Measurements from ENCODE around the gene HOXB6. TPM values are rescaled to one million over a fixed set of nuclear protein-coding genes. Genes with fewer than 3 reads are reported as not detected.
A peak's percentile ranks its signal among the peaks of the same experiment; 100 is the strongest.

HOXB6 gene
- total and polyA plus RNA-seq, 2 donors: 3.1 to 4.0 TPM

DNA sequence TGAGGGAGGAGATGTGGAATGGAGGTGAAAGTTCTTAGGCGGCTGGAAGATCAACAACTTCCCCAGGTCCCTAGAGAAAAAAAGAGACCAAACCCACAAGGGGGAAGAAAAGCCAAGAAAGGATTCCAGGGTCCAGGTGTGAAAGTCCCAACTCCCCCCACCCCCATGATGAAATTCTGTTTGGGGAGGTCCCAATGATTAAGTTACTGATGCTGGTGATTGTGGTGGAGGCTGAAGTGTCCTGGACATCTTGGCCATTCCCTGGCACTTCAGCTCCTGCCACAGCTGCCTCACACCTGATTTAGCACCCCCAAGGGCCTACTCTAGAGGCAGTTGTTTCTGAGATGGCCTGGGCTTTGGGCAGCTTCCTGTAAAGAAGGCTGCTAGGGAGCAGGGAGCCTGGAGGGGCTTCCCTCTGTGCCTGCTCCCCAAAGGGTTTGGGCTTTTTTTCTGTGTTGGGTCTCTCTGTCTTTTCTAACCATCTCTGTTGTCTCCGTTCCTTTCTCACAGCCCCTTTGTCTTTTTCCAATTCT lies 39.7 kb downstream of the HOXB6 start:
- H3K4me3 ChIP-seq (ENCODE audit: low read depth, low read length): no peak overlapping the region
- peaks cover 4% of the 10 kb centered on the region for H3K4me1 ChIP-seq (ENCODE audit: insufficient read depth)
- WGBS: 68% methylated on average over 2 of the region's 2 CpGs
- H3K36me3 ChIP-seq (ENCODE audit: insufficient read depth): no peaks in the 10 kb centered on the region
- H3K27ac ChIP-seq (ENCODE audit: low read depth): no peak overlapping the region
- no peak for DNase-seq (ENCODE audit: extremely low spot score)

DNA sequence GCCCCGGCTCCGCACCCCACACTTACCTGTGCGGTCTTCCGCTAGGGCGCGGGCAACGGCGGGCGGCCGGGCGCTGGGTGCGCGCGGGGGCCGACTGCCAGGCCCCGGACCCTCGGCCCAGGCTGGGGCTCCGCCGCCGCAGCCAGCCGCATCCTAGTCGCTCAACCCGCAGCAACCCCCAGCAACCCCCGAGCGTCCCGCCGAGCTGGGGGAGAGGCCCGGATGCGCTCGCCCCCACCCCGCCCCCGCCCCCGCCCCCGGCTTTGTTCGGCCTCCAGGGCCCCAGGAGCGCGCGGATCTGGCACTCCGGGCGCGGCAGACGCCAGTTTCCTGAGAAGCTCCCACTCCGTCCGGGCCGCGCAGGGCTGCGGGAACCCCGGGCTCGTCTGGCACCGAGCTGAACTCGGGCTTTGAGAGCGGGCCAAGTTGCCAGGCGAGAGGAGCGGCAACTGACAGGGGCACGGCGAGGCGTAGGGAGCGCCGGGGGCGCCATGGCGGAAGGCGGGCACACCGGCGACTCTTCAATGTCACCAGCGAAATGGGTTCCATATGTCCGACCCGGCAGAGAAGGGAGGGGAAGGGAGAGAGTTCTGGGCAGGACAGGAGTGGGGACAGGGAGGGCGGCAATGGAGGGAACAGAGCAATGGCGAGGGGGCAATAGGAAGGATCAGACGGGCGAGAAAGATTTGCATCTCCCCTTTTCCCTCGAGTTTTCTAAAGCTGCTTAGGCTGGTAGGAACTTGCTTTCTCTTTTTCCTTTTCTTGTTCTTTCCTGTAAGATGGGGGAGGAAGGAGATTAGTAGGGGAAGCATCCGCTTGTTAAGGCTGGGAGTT lies 40.4 kb downstream of the HOXB6 start:
- WGBS: 9% methylated on average over 73 of the region's 73 CpGs
- no peaks in the 10 kb centered on the region for H3K36me3 ChIP-seq (ENCODE audit: insufficient read depth)
- H3K4me3 ChIP-seq (ENCODE audit: low read depth, low read length): peak overlapping the region; percentile 22
- H3K4me1 ChIP-seq (ENCODE audit: insufficient read depth): peaks cover 4% of the 10 kb centered on the region
- peak overlapping the region; percentile 64 for H3K27ac ChIP-seq (ENCODE audit: low read depth)
- DNase-seq (ENCODE audit: extremely low spot score): no peak

DNA sequence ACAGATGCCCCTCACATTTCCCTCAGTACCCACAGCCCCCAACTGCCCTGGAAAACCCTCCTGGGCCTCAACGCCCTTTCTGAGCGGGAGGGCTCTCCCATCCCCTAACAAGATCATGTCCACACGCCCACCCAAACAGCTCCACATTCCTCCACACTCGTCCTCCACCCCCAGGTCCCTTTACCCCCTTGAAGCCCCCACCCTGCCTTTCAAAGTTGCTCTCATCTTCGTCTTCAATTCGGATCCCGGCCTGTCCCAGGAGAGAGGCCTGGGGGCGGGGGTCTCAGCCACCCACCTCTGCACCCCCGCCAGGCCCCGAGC lies 41.0 kb downstream of the HOXB6 start:
- Histone ChIP-seq H3K4me3 (ENCODE audit: low read depth, low read length) (peak overlapping the region; percentile 22), H3K36me3 (ENCODE audit: insufficient read depth) (no peaks in the 10 kb centered on the region), H3K27ac (ENCODE audit: low read depth) (no peak overlapping the region), H3K4me1 (ENCODE audit: insufficient read depth) (peaks cover 4% of the 10 kb centered on the region)
- DNase-seq (ENCODE audit: extremely low spot score): no peak
- 41% methylated on average over 10 of the region's 10 CpGs for WGBS

DNA sequence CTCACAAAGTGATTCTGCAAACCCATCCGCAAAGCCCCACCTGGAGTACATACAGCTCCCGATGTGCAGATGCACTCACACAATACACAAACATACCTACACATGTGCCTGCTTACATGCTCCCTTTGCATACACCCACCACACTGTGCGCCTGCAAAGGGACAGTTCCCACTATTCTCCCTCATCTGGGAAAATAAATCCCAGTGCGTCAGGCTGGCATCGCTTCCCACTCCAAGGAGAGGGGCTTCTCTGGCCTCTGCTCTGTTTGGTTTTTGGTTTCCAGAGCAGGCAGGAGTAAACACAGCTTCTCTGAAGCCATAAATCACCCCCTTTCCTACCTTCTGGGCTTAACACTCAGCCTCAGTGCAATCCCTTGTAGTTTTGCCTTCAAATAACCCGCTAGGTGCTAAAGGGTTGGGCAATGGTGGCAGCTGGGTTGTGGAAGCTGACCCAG lies 41.4 kb downstream of the HOXB6 start:
- Histone ChIP-seq H3K4me1 (ENCODE audit: insufficient read depth) (peaks cover 4% of the 10 kb centered on the region), H3K27ac (ENCODE audit: low read depth) (no peak overlapping the region)
- 56% methylated on average over 6 of the region's 6 CpGs for WGBS

DNA sequence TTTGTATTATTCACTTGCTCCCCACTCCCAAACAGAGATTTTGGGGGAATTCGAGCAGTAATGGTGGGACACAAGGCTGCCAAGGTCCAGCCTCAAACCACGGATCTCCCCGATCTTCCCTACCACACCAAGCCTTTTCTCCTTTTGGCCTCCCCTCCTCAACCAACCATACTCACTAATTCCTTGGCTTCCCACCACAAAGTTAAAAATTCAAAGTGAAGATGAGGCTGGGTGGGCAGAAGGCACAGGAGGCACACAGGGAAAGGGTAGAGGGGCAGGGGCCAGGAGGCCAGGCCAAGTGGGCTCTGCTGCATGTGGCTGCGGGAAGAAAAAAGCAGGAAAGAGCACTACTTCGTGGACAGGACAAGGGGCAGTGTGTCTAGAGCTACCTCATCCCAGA lies 41.9 kb downstream of the HOXB6 start:
- no peak overlapping the region for H3K27ac ChIP-seq (ENCODE audit: low read depth)
- peaks cover 4% of the 10 kb centered on the region for H3K4me1 ChIP-seq (ENCODE audit: insufficient read depth)
- WGBS: 68% methylated on average over 5 of the region's 5 CpGs
- no peaks in the 10 kb centered on the region for H3K36me3 ChIP-seq (ENCODE audit: insufficient read depth)
- H3K4me3 ChIP-seq (ENCODE audit: low read depth, low read length): no peak overlapping the region
- no peak for DNase-seq (ENCODE audit: extremely low spot score)

More for the DNA sequence above, 41.4 kb downstream of the HOXB6 start:
- no peaks in the 10 kb centered on the region for H3K36me3 ChIP-seq (ENCODE audit: insufficient read depth)
- H3K4me3 ChIP-seq (ENCODE audit: low read depth, low read length): no peak overlapping the region
- no peak for DNase-seq (ENCODE audit: extremely low spot score)

DNA sequence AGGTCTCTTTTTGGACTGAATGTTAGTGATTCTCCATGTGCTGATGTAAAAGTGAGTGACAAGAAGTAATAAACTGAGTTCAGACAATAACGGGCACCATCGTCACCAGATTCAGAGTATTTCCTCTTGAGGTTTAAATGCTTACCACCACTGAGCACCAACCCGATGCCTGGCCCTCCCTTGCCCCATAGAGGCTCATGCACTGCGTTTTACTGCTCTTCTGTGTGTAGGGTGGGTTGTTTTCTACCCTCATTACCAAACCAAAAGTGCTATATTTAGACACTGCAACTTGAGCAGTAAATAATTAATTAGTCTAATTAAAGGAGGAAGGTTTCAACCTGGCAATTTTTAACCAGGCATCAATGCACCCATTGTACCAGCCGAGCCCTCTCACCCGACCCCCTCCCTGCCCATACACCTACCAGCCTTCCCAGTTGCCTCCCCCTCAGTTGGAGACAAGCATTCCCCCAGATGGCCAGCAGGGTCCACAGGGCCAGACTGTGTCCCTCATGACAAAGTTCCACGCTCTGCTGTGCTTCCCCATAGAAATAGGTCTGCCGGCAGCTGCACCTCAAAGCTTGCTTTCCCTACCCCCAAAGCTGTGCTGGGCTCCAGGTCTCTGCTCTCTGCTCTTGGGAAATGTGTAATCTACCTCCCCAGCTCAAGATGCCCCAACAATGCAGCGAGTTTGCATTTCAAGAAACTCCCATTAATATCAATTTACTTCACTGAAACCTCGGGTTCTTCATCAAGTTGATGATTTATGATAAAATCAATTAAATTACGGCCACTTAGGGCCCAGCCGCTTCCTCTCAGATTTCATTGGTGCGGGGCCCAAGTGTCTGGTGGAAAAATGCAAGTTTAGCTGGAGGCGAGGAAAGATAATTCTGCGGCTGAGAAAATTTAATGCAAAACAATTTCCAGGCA lies 42.6 kb downstream of the HOXB6 start:
- no peaks in the 10 kb centered on the region for H3K36me3 ChIP-seq (ENCODE audit: insufficient read depth)
- WGBS: 69% methylated on average over 15 of the region's 15 CpGs
- no peak overlapping the region for H3K4me3 ChIP-seq (ENCODE audit: low read depth, low read length)
- peak overlapping the region; percentile 34 for H3K27ac ChIP-seq (ENCODE audit: low read depth)
- peaks cover 4% of the 10 kb centered on the region for H3K4me1 ChIP-seq (ENCODE audit: insufficient read depth)
- no peak for DNase-seq (ENCODE audit: extremely low spot score)

DNA sequence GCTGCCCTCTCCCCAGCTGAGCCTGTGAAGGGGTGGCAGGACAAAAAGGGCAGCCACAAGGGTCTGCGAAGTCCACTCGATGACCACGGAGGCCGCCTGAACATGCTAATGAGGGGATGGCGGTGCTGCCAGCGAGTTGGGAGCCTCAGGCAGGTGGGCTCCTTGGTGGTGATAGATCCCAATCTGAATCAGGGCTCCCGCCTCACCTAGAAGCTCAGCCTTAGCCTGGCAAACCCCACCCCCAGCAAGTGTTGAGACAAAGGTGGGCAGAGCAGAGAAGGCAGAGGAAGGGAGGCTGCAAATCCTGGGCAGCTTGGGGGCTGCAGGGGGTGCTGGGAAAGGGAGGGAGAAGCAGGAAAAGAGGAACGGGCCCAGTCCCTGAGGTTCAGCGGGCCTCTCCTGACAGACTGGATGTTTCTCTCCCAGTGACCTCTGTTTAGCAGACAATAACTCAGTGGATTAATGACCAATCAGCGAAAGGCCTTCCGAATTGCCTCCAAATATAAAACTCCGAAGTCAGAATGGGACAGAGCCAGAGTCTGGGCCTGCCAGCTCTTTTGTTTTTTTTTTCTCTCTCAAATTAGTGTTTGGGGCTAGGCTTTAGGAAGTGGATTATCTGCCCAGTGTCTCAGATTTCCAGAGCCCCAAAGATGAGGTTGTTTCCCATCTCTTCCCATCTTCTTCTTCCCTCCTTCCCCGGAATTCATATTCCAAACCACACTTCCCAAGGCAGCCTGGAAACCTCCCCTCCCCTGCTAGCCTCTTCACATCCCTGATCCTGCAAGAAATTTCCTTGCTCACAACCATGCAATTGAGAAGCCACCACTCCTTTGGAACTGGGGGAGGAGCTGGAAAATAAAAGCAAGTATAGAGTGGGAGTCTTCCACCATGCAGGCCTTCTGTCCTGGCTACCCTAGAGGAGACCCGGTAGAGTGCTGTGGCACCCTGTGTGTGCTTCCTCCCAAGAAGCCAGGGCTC lies 44.7 kb downstream of the HOXB6 start:
- Histone ChIP-seq H3K36me3 (ENCODE audit: insufficient read depth) (no peaks in the 10 kb centered on the region), H3K27ac (ENCODE audit: low read depth) (no peak overlapping the region), H3K4me3 (ENCODE audit: low read depth, low read length) (no peak overlapping the region), H3K4me1 (ENCODE audit: insufficient read depth) (peaks cover 4% of the 10 kb centered on the region)
- no peak for DNase-seq (ENCODE audit: extremely low spot score)
- WGBS: 67% methylated on average over 14 of the region's 14 CpGs

DNA sequence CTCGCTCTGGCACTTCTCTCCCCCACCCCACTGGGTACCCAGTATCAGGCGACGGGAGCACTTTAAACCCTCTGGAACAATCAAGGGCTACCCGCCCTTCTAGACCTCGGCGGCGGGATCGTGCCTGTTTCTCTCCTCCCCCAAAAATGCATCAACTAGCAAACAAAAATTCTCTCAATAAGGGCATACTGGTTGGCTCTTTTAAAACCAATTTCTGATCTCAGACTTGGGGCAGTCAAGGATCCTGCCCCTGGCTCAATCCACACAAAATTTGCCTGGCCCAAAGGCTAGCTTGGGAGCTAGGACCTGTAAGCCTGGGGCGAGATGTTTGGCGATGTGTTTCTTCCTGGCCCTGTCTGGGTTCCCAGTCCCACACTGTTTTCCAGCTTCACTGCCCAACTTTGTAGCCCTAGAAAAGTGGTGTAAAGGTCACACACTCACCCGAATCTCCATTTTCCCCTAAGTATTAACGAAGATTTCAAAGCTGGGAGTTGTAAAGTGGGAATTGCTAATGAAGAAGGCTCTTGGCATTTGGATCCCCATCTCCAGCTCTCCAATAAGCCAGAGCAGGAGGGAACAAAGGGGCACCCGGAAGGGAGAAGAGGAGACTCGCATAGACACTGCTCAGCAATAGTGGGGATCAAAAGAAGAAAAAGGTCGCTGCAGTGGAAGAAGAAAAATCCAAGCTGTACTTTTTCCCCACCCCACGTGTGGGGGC lies 45.5 kb downstream of the HOXB6 start:
- Histone ChIP-seq H3K4me3 (ENCODE audit: low read depth, low read length) (no peak overlapping the region), H3K27ac (ENCODE audit: low read depth) (no peak overlapping the region), H3K36me3 (ENCODE audit: insufficient read depth) (no peaks in the 10 kb centered on the region), H3K4me1 (ENCODE audit: insufficient read depth) (peaks cover 2% of the 10 kb centered on the region)
- no peak for DNase-seq (ENCODE audit: extremely low spot score)
- WGBS: 74% methylated on average over 16 of the region's 16 CpGs

DNA sequence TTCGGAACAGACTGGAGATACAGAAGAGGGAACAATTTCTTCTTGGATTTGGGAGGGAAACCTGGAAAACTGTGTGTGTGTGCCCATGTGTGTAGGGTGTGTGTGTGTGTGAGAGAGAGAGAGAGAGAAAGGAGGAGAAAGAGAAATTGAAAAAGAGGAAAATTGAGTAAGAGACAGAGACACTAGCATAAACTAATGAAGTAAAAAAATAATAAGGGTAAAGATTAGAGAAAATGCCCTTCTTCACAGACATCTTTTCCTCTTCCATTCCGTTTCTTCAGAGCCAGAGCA lies 46.0 kb downstream of the HOXB6 start:
- no peak for DNase-seq (ENCODE audit: extremely low spot score)
- no peaks in the 10 kb centered on the region for H3K36me3 ChIP-seq (ENCODE audit: insufficient read depth)
- WGBS: 82% methylated on average over 2 of the region's 2 CpGs
- peaks cover 2% of the 10 kb centered on the region for H3K4me1 ChIP-seq (ENCODE audit: insufficient read depth)
- no peak overlapping the region for H3K27ac ChIP-seq (ENCODE audit: low read depth)
- H3K4me3 ChIP-seq (ENCODE audit: low read depth, low read length): no peak overlapping the region

DNA sequence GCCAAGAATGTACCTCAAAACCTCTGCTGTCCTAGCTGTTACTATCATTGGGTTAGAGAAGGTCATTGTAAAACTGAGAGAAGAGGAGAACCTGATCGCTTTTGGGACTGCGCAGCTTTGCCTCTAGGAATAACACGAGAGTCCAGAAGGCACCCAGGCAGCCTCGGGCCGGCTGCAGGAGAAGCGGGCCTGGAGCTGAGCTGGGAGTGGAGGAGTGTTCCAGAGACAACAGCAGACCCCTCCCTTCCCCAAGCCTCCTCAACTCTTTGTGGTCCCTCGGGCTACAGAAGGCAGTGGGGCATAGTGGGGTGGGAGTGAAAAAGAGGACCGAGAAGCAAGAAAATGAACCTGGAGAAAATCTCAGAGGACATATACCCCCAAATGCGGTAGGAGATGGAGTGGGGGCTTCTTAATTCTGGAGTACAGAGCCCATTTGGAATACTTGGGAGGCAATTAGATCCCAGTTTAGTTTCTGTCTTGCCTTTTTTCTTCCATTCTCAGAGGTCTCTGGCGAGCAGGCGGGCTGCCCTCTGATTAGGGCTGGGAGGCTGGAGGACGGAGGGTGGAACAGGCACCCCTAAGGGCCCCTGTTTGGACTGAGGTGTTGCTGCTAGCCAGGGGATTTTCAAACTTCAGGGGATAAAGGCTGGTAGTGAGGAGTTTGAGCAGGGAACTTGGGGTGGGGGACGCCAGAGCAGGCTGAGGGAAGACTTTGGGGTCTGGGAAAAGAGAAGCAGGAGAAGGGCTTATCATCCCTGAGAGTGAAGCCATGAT lies 46.5 kb downstream of the HOXB6 start:
- Histone ChIP-seq H3K4me3 (ENCODE audit: low read depth, low read length) (no peak overlapping the region), H3K27ac (ENCODE audit: low read depth) (no peak overlapping the region), H3K36me3 (ENCODE audit: insufficient read depth) (no peaks in the 10 kb centered on the region), H3K4me1 (ENCODE audit: insufficient read depth) (peaks cover 2% of the 10 kb centered on the region)
- no peak for DNase-seq (ENCODE audit: extremely low spot score)
- WGBS: 78% methylated on average over 13 of the region's 13 CpGs

DNA sequence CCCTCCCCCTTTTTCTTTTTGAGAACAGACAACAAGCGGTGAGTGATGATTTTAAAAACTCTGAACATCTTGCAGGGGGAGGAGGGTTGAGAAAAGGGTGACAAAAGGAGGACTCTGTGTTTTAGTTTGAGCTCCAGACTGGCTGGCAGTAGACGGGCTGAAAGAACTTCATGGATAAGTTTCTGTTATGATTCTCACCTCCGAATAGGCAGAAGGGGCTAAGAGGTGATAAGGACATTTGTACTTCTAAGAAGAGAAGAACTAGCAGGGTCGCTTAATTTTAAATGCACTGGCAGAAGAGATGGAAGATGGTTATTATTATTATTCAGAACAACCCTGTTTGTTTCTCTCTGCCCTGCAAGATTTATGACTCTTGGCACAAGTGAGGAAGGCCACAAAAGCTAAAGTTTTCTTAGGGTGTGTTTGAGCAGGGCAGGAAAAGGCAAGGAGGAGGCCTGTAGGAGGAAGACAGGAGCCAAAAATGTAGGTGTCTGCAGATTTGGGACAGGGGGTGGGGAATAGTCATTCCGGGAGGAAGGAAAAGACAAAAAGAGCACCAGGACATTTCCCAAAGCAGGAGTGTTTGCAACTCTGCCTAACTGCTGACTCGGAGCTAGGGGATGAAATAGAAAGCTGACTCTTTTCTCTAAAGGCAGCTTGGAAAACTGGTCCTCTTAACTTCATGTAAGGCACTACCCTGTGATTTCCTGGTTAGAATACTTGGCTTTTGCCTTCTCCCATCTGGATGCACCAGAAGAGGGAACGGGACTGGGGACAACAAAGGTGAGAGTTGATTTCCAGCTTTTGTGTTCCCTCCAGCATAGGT lies 48.0 kb downstream of the HOXB6 start:
- DNase-seq (ENCODE audit: extremely low spot score): no peak
- WGBS: 58% methylated on average over 7 of the region's 7 CpGs
- no peaks in the 10 kb centered on the region for H3K36me3 ChIP-seq (ENCODE audit: insufficient read depth)
- H3K4me3 ChIP-seq (ENCODE audit: low read depth, low read length): no peak overlapping the region
- peaks cover 4% of the 10 kb centered on the region for H3K4me1 ChIP-seq (ENCODE audit: insufficient read depth)
- peak overlapping the region; percentile 78 for H3K27ac ChIP-seq (ENCODE audit: low read depth)
